ENCODE measurements around the gene AGAP1.

AGAP1 gene

DNA sequence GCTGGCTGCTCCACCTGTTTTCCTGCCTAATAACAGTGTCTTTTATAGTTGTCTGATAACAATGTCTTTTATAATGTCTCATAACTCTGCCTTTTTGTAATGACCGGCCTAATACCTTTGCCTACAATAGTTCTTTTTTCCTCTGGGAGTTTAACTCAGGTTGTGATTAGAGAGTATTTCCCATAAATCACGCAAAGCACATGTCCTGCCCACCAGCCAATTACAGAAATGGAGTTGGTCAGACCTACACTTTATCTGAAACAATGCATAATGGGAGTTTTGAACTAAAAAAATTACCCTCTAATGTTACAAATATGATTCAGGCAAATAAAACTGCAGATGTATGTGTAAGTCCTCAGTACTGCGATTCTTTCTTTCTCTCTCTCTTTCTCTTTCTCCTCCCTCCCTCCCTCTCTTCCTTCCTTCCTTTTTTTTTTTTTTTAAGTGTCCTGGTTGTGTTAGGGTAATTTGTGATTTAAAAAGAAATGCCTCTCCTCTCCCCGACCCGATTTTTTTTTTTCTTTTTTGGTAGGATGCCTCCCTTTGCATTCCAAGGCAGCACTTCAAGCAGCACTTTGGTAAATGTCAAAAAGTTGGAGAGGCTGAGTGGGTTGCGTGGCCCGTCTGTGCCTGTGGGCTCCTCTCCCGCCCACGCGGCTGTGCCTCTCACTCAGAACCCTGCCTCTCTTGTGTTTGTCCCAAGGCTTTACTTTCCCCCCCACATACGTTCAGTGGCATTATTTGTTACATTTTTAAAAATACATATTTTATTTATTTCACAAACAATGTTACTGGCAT lies 147.3 kb downstream of the AGAP1 start:
- no peak for DNase-seq (ENCODE audit: low spot score)
- peak overlapping the region; percentile 13 for H3K27ac ChIP-seq (ENCODE audit: poor library complexity, severe bottlenecking)
- H3K4me1 ChIP-seq (ENCODE audit: insufficient read depth, poor library complexity, severe bottlenecking), result peaks cover 11% of the 10 kb centered on the region
- TF ChIP-seq, protein P1, sequence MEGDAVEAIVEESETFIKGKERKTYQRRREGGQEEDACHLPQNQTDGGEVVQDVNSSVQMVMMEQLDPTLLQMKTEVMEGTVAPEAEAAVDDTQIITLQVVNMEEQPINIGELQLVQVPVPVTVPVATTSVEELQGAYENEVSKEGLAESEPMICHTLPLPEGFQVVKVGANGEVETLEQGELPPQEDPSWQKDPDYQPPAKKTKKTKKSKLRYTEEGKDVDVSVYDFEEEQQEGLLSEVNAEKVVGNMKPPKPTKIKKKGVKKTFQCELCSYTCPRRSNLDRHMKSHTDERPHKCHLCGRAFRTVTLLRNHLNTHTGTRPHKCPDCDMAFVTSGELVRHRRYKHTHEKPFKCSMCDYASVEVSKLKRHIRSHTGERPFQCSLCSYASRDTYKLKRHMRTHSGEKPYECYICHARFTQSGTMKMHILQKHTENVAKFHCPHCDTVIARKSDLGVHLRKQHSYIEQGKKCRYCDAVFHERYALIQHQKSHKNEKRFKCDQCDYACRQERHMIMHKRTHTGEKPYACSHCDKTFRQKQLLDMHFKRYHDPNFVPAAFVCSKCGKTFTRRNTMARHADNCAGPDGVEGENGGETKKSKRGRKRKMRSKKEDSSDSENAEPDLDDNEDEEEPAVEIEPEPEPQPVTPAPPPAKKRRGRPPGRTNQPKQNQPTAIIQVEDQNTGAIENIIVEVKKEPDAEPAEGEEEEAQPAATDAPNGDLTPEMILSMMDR (IDR thresholded peaks at IDR 0.05; ENCODE audit: poor library complexity, severe bottlenecking), result no peak
- H3K9me3 ChIP-seq (ENCODE audit: severe bottlenecking), result no peaks in the 10 kb centered on the region
- H3K36me3 ChIP-seq (ENCODE audit: low read depth), result no peaks in the 10 kb centered on the region
- no peak overlapping the region for H3K4me3 ChIP-seq (ENCODE audit: severe bottlenecking)
- no peak for ATAC-seq (ENCODE audit: low read depth)
- H3K27me3 ChIP-seq (ENCODE audit: insufficient read depth, poor library complexity, severe bottlenecking), result no peaks in the 10 kb centered on the region

DNA sequence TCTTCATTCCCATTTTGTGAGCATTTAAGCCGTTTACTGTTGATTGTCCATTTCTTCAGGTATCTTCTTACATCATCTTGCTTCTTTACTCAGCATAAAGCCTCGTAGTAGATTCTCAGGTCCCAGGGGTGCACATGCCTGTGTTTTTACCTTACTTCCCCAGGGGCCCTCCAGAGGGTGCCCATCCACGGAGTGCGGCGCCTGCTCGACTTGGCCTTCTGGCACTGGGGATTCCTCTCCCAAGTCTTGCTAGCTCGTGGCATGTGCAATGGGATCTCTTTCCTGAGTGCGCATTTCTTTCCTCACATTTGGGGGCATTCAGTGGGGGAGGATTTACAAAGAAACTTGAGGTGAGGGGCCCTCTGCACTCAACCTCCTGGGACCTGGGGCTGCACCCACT lies 148.1 kb downstream of the AGAP1 start:
- ATAC-seq (ENCODE audit: low read depth) (no peak), DNase-seq (ENCODE audit: low spot score) (no peak)
- Histone ChIP-seq H3K27ac (ENCODE audit: poor library complexity, severe bottlenecking) (peak overlapping the region; percentile 13), H3K4me3 (ENCODE audit: severe bottlenecking) (no peak overlapping the region), H3K9me3 (ENCODE audit: severe bottlenecking) (no peaks in the 10 kb centered on the region), H3K36me3 (ENCODE audit: low read depth) (no peaks in the 10 kb centered on the region), H3K4me1 (ENCODE audit: insufficient read depth, poor library complexity, severe bottlenecking) (peaks cover 11% of the 10 kb centered on the region), H3K27me3 (ENCODE audit: insufficient read depth, poor library complexity, severe bottlenecking) (no peaks in the 10 kb centered on the region)
- TF ChIP-seq, protein P1 (IDR thresholded peaks at IDR 0.05; ENCODE audit: poor library complexity, severe bottlenecking), result no peak

DNA sequence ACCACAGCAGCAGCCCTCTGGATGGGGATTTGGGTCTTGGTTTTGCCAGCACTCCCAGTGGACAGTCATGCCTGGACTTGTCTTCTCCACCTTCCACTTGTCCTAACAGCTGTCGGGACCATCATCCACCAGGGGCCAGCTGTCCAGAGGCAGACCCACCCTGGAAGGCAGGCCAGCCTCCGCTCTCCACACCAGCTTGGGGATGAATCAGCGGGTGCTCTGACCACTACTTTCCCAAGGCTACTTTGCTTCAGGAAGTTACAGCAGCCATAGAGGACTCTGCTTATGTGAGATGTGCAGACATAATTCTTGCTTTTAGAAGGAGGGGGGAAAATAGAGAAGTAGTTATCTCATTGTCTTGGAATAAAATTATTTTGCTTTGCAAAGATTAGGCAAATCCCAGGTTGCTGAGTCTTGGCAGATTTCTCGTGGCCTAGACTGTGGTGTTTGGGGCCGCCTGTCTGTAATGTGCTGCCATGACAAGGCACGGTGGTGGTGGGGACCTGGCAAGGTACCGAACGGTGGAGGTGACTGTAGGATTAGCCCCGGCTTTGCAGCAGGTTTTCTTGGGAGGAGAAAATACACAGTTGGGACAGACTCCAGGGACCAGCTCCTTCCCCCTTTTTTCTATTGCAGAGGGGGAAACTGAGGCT lies 148.7 kb downstream of the AGAP1 start:
- Histone ChIP-seq H3K9me3 (ENCODE audit: severe bottlenecking) (no peaks in the 10 kb centered on the region), H3K4me3 (ENCODE audit: severe bottlenecking) (no peak overlapping the region), H3K36me3 (ENCODE audit: low read depth) (no peaks in the 10 kb centered on the region), H3K27me3 (ENCODE audit: insufficient read depth, poor library complexity, severe bottlenecking) (no peaks in the 10 kb centered on the region), H3K27ac (ENCODE audit: poor library complexity, severe bottlenecking) (peak overlapping the region; percentile 13), H3K4me1 (ENCODE audit: insufficient read depth, poor library complexity, severe bottlenecking) (peaks cover 11% of the 10 kb centered on the region)
- TF ChIP-seq, protein P1 (IDR thresholded peaks at IDR 0.05; ENCODE audit: poor library complexity, severe bottlenecking), result no peak
- DNase-seq (ENCODE audit: low spot score) (no peak), ATAC-seq (ENCODE audit: low read depth) (peak; percentile 64)

DNA sequence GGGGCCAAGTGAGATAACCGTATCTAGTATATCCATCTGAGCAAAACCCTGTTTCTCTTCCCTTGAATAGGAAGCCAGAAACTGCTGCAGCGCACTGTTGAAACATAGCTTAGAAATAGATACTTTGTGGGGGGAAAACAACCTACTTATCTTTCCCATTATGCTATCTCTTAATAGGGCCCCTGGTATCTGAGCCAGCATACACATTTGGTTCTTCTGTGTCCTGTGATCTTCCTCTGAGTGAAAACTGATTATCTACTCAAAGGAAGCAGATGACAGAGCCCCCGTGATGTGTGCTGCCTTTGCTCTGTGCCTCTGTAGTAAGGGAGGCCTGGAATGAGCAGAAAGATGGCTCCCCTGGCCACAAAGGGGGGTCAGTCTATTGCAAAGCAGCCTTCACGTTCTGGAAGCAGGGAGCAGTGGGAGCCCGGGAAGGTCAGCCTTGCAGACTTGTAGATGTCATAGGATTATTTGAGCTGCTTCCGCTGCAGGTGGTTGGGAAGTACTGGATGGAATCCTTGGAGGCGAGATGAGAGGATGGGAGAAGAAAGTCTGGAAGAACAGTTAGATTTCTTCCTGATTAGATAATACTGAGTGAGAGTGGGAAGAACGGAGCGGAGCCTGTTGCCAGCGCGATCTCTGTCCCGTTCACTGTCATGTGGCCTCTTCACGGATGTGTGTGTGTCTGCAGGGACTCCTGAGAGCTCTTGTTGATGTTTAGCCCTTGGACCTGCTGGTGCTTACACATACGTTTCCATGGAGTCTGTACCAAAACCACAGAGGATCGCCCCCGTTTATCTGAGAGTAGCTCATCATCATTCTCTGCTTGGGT lies 150.1 kb downstream of the AGAP1 start:
- TF ChIP-seq, protein P1 (IDR thresholded peaks at IDR 0.05; ENCODE audit: poor library complexity, severe bottlenecking), result no peak
- DNase-seq (ENCODE audit: low spot score) (no peak), ATAC-seq (ENCODE audit: low read depth) (no peak)
- Histone ChIP-seq H3K9me3 (ENCODE audit: severe bottlenecking) (no peaks in the 10 kb centered on the region), H3K4me3 (ENCODE audit: severe bottlenecking) (no peak overlapping the region), H3K27me3 (ENCODE audit: insufficient read depth, poor library complexity, severe bottlenecking) (no peaks in the 10 kb centered on the region), H3K27ac (ENCODE audit: poor library complexity, severe bottlenecking) (no peak overlapping the region), H3K4me1 (ENCODE audit: insufficient read depth, poor library complexity, severe bottlenecking) (peaks cover 11% of the 10 kb centered on the region), H3K36me3 (ENCODE audit: low read depth) (no peaks in the 10 kb centered on the region)

Measured in RWPE2 (cell line).